SK-N-SH (cell line): ENCODE results near the gene HSCB. TPM values are rescaled to one million over a fixed set of nuclear protein-coding genes. Genes with fewer than 3 reads are reported as not detected.

Experiments used
- CTCF ChIA-PET: fragments of 300-600, 350-600 bp; formaldehyde crosslinking; extraction: SDS; loops from one replicate; lab custom pipeline; 2021; lab: Yijun Ruan, JAX
- POLR2A ChIA-PET: fragments of 350-600 bp; sonication (Branson Sonifier 250); formaldehyde crosslinking; extraction: SDS; loops from one replicate; lab custom pipeline; 2020; ENCODE audit warnings: antibody characterized with exemption, inconsistent platforms; lab: Yijun Ruan, JAX
- DNase-seq: peaks from one replicate; pipeline ENCODE4 v3.0.0; 2012
- H2AFZ ChIP-seq: fragments of 200-600 bp; sonication (generic); 2 replicates; pipeline ENCODE4 v1.8.1; 2016; ENCODE audit warnings: antibody characterized with exemption, mild to moderate bottlenecking, low read depth
- H3F3A ChIP-seq: fragments of 200-600 bp; sonication (generic); replicated peaks from 2 replicates; pipeline ENCODE3; 2016; ENCODE audit warnings: antibody characterized with exemption, mild to moderate bottlenecking; ENCODE audit not compliant: insufficient read depth
- H3K27ac ChIP-seq, 2 experiments: fragments of 200-500 bp in 1 of 2; fragments of 200-600 bp in 1 of 2; sonication (Bioruptor generic) in 1 of 2; sonication (generic), shearing (Covaris generic) in 1 of 2; 2 replicates each; pipeline versions ENCODE4 v1.5.1 to v1.6.1; 2014 to 2016; ENCODE audit warnings: low read depth in 2 of 2, inconsistent platforms in 1 of 2, low read length in 1 of 2, mild to moderate bottlenecking in 1 of 2, mixed read lengths in 1 of 2
- H3K27me3 ChIP-seq: fragments of 200-600 bp; sonication (generic), shearing (Covaris generic); 2 replicates; pipeline ENCODE4 v1.6.1; 2016; ENCODE audit warnings: mixed run types; ENCODE audit not compliant: insufficient read depth
- H3K36me3 ChIP-seq, 2 experiments: fragments of 200-500 bp in 1 of 2; fragments of 200-600 bp in 1 of 2; sonication (Bioruptor generic) in 1 of 2; sonication (generic) in 1 of 2; replicated peaks in 1 of 2; 2 replicates each; pipeline versions ENCODE3 to v1.5.1; 2014 to 2016; ENCODE audit warnings: low read length in 1 of 2, mild to moderate bottlenecking in 1 of 2; ENCODE audit not compliant: insufficient read depth in 2 of 2, control insufficient read depth in 1 of 2
- H3K4me1 ChIP-seq, 2 experiments: fragments of 200-500 bp in 1 of 2; fragments of 200-600 bp in 1 of 2; sonication (Bioruptor generic) in 1 of 2; sonication (generic), shearing (Covaris generic) in 1 of 2; 2 replicates each; pipeline versions ENCODE4 v1.5.1 to v1.6.1; 2014 to 2016; ENCODE audit warnings: low read depth in 1 of 2, low read length in 1 of 2, mixed run types in 1 of 2; ENCODE audit not compliant: insufficient read depth in 2 of 2, control insufficient read depth in 1 of 2
- H3K4me2 ChIP-seq: fragments of 200-600 bp; sonication (generic), shearing (Covaris generic); 2 replicates; pipeline ENCODE4 v1.6.1; 2017; ENCODE audit warnings: mixed run types
- H3K4me3 ChIP-seq, 2 experiments: fragments of 200-500 bp in 1 of 2; fragments of 200-600 bp in 1 of 2; sonication (Bioruptor generic) in 1 of 2; sonication (generic), shearing (Covaris generic) in 1 of 2; 2 replicates each; pipeline versions ENCODE4 v1.5.1 to v1.8.1; 2014 to 2016; ENCODE audit warnings: low read depth in 2 of 2, inconsistent platforms in 1 of 2, low read length in 1 of 2, mild to moderate bottlenecking in 1 of 2, mixed read lengths in 1 of 2, moderate library complexity in 1 of 2
- H3K79me2 ChIP-seq: fragments of 200-600 bp; sonication (generic); 2 replicates; pipeline ENCODE4 v1.8.1; 2017; ENCODE audit warnings: mild to moderate bottlenecking; ENCODE audit not compliant: insufficient read depth
- H3K9ac ChIP-seq: fragments of 200-600 bp; sonication (generic); 2 replicates; pipeline ENCODE4 v1.6.1; 2017; ENCODE audit warnings: mixed run types
- H3K9me2 ChIP-seq: fragments of 200-600 bp; sonication (generic); 2 replicates; pipeline ENCODE4 v1.6.1; 2017; ENCODE audit warnings: mixed run types
- H3K9me3 ChIP-seq: fragments of 200-600 bp; sonication (generic); 2 replicates; pipeline ENCODE4 v1.6.1; 2017; ENCODE audit warnings: mixed run types, mild to moderate bottlenecking, moderate library complexity
- H4K20me1 ChIP-seq: fragments of 200-600 bp; sonication (generic); 2 replicates; pipeline ENCODE4 v1.6.1; 2017; ENCODE audit warnings: mild to moderate bottlenecking, mixed run types; ENCODE audit not compliant: insufficient read depth
- CHD2 ChIP-seq: fragments of 150-350 bp; IDR thresholded peaks from 2 replicates; pipeline ENCODE4 v1.6.1; 2018; ENCODE audit warnings: low read length; ENCODE audit not compliant: partially characterized antibody
- EP300 ChIP-seq, 2 experiments: IDR thresholded peaks; 2 replicates each; pipeline versions ENCODE4 v1.4.0 to v1.6.1; 2012; ENCODE audit warnings: borderline replicate concordance in 1 of 2, low read depth in 1 of 2, low read length in 1 of 2
- FOSL2 ChIP-seq: IDR thresholded peaks from 2 replicates; pipeline ENCODE4 v1.4.0; 2012; ENCODE audit warnings: low read depth, mild to moderate bottlenecking, moderate library complexity, borderline replicate concordance
- GATA2 ChIP-seq: sonication (generic); formaldehyde crosslinking; IDR thresholded peaks from 2 replicates; pipeline ENCODE4 v1.5.0; 2020; ENCODE audit warnings: mild to moderate bottlenecking, missing genetic modification reagents
- JUND ChIP-seq: IDR thresholded peaks from 2 replicates; pipeline ENCODE4 v1.4.0; 2012
- MEF2A ChIP-seq: IDR thresholded peaks from 2 replicates; pipeline ENCODE4 v1.4.0; 2012; ENCODE audit warnings: low read depth, borderline replicate concordance
- MXI1 ChIP-seq: IDR thresholded peaks from 2 replicates; pipeline ENCODE4 v1.6.1; 2012; ENCODE audit warnings: mild to moderate bottlenecking, low read depth, low read length, improper control_type of control experiment
- PBX3 ChIP-seq: IDR thresholded peaks from 2 replicates; pipeline ENCODE4; 2012
- POLR2AphosphoS5 ChIP-seq: IDR thresholded peaks from 2 replicates; pipeline ENCODE4 v1.6.1; 2012; ENCODE audit warnings: low read depth, low read length
- RFX5 ChIP-seq: IDR thresholded peaks from 2 replicates; pipeline ENCODE4 v1.6.1; 2012; ENCODE audit warnings: mild to moderate bottlenecking, improper control_type of control experiment, low read length
- SMC3 ChIP-seq: IDR thresholded peaks from 2 replicates; pipeline ENCODE4 v1.6.1; 2012; ENCODE audit warnings: low read depth, low read length, improper control_type of control experiment
- TAF1 ChIP-seq: IDR thresholded peaks from 2 replicates; pipeline ENCODE4 v1.6.1; 2012; ENCODE audit warnings: low read depth, mild to moderate bottlenecking, low read length, moderate library complexity, borderline replicate concordance
- TEAD4 ChIP-seq: IDR thresholded peaks from 2 replicates; pipeline ENCODE4 v1.4.0; 2012; ENCODE audit warnings: mild to moderate bottlenecking, borderline replicate concordance; ENCODE audit not compliant: insufficient read depth
- YY1 ChIP-seq: IDR thresholded peaks from 2 replicates; pipeline ENCODE4 v1.4.0; 2012; ENCODE audit warnings: low read depth, mild to moderate bottlenecking
- WGBS: methylation state at CpG from one replicate; pipeline ENCODE4 v1.1.6; 2017; ENCODE audit warnings: low lambda C conversion rate; 5-methylcytosine and 5-hydroxymethylcytosine counted together
- polyA plus RNA-seq, 3 experiments: library from polyadenylated mRNA; depleted of rRNA; stranded (reverse); fragments of >200 nt; gene quantifications; 2 replicates each; pipeline ENCODE4 v1.2.3, GENCODE V29; 2012
- TF ChIP-seq, protein P1 (sequence below): IDR thresholded peaks from 2 replicates; pipeline ENCODE4 v1.6.1; 2012; ENCODE audit warnings: mild to moderate bottlenecking, low read depth, low read length, moderate library complexity
- TF ChIP-seq, protein P2 (sequence below): fragments of 200-600 bp; sonication (generic); IDR thresholded peaks from 2 replicates; pipeline ENCODE4 v1.6.1; 2017; ENCODE audit warnings: antibody characterized with exemption, mild to moderate bottlenecking, moderate library complexity
- TF ChIP-seq, protein P3 (sequence below): IDR thresholded peaks from 2 replicates; pipeline ENCODE4 v1.4.0; 2012; ENCODE audit warnings: low read depth, borderline replicate concordance

The HSCB gene
- polyA plus RNA-seq, 1 of the 3 experiments (the other 2 are of a cell fraction): 19.9 TPM

DNA sequence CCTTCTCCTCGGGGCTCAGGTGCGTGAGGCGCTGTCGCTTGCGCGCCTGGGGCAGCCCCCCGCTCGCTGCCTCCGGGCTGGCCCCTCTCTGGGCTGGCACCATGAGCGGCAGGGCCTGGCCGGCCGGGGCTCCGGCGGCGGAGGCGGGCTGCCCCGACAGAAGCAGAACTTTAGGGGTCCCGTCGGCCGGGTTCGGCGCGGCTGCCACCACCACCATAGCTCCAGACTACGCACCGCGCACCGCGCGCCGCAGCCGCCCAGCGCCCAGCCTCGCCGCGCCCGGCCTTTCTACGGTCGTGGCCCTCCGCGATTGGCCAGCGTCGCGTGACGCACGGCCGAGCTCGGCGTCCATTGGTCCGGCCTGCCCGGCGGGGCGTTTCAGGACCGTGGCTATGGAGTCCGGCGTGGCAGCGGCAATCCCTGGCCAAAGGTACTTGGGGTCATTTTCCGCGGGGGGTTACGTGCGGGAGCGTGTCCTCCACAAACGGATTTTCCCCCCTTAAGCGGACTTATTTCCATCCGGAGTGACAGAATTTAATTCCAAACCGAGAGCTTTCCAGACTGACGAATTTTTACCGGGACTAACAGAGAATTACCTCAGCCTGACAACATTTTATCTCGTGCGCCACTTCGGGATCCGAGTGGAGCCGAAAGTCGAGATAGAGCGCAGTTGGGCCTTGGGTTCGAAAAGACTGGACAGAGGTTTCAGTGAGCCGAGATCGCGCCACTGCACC is 58.6 kb downstream of the HSCB start, which contains the start of gene XBP1:
XBP1 (minus strand) TSS at position 262 of the 734 bp plus-strand sequence.
- peak within 1 kb of the TSS; percentile 99 for H3K9ac ChIP-seq
- peak within 1 kb of the TSS; percentile 87 to 99 for H3K27ac ChIP-seq
- H4K20me1 ChIP-seq: peaks cover 18% of the 10 kb centered on the region
- DNase-seq: peak; percentile 98
- CTCF ChIA-PET: interaction anchor here (0.7 to 4.7 kb wide), 4 partner anchors 9 to 446 kb away, joined by 3 to 17 read pairs (median 4); partner anchors contain the start of gene CCDC117
- H2AFZ ChIP-seq: peak within 1 kb of the TSS; percentile 91
- no peaks in the 10 kb centered on the region for H3K9me3 ChIP-seq
- peaks cover 24 to 39% of the 10 kb centered on the region in 2 experiments for H3K36me3 ChIP-seq
- H3F3A ChIP-seq: peaks cover 42% of the 10 kb centered on the region
- no peak for TF ChIP-seq SMC3
- TF ChIP-seq EP300 (IDR thresholded peaks at IDR 0.05; ENCODE audit: borderline replicate concordance in 1 of 2, low read depth in 1 of 2, low read length in 1 of 2): no peak
- TF ChIP-seq, protein P1, sequence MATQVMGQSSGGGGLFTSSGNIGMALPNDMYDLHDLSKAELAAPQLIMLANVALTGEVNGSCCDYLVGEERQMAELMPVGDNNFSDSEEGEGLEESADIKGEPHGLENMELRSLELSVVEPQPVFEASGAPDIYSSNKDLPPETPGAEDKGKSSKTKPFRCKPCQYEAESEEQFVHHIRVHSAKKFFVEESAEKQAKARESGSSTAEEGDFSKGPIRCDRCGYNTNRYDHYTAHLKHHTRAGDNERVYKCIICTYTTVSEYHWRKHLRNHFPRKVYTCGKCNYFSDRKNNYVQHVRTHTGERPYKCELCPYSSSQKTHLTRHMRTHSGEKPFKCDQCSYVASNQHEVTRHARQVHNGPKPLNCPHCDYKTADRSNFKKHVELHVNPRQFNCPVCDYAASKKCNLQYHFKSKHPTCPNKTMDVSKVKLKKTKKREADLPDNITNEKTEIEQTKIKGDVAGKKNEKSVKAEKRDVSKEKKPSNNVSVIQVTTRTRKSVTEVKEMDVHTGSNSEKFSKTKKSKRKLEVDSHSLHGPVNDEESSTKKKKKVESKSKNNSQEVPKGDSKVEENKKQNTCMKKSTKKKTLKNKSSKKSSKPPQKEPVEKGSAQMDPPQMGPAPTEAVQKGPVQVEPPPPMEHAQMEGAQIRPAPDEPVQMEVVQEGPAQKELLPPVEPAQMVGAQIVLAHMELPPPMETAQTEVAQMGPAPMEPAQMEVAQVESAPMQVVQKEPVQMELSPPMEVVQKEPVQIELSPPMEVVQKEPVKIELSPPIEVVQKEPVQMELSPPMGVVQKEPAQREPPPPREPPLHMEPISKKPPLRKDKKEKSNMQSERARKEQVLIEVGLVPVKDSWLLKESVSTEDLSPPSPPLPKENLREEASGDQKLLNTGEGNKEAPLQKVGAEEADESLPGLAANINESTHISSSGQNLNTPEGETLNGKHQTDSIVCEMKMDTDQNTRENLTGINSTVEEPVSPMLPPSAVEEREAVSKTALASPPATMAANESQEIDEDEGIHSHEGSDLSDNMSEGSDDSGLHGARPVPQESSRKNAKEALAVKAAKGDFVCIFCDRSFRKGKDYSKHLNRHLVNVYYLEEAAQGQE: 0 out of 2 replicates have a peak, but pooled peaks have one; percentile 47
- no peak for TF ChIP-seq MEF2A
- TF ChIP-seq, protein P2, sequence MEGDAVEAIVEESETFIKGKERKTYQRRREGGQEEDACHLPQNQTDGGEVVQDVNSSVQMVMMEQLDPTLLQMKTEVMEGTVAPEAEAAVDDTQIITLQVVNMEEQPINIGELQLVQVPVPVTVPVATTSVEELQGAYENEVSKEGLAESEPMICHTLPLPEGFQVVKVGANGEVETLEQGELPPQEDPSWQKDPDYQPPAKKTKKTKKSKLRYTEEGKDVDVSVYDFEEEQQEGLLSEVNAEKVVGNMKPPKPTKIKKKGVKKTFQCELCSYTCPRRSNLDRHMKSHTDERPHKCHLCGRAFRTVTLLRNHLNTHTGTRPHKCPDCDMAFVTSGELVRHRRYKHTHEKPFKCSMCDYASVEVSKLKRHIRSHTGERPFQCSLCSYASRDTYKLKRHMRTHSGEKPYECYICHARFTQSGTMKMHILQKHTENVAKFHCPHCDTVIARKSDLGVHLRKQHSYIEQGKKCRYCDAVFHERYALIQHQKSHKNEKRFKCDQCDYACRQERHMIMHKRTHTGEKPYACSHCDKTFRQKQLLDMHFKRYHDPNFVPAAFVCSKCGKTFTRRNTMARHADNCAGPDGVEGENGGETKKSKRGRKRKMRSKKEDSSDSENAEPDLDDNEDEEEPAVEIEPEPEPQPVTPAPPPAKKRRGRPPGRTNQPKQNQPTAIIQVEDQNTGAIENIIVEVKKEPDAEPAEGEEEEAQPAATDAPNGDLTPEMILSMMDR: no peak
- TF ChIP-seq PBX3: no peak
- TF ChIP-seq TEAD4: no peak
- TF ChIP-seq YY1: peak; percentile 55; the same call in 1 of the 2 replicates
- TF ChIP-seq RFX5: peak; percentile 92
- peak; percentile 77 for TF ChIP-seq TAF1
- no peak for TF ChIP-seq JUND
- TF ChIP-seq FOSL2: no peak
- TF ChIP-seq, protein P3, sequence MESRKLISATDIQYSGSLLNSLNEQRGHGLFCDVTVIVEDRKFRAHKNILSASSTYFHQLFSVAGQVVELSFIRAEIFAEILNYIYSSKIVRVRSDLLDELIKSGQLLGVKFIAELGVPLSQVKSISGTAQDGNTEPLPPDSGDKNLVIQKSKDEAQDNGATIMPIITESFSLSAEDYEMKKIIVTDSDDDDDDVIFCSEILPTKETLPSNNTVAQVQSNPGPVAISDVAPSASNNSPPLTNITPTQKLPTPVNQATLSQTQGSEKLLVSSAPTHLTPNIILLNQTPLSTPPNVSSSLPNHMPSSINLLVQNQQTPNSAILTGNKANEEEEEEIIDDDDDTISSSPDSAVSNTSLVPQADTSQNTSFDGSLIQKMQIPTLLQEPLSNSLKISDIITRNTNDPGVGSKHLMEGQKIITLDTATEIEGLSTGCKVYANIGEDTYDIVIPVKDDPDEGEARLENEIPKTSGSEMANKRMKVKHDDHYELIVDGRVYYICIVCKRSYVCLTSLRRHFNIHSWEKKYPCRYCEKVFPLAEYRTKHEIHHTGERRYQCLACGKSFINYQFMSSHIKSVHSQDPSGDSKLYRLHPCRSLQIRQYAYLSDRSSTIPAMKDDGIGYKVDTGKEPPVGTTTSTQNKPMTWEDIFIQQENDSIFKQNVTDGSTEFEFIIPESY: no peak
- peak; percentile 94 for TF ChIP-seq MXI1
- TF ChIP-seq CHD2: peak; percentile 59
- no peak for TF ChIP-seq GATA2
- TF ChIP-seq POLR2AphosphoS5: peak; percentile 79
- TF ChIP-seq, all 33 proteins: peak for 7
- Histone ChIP-seq H3K79me2 (peaks cover 56% of the 10 kb centered on the region), H3K4me1 (peaks cover 2 to 11% of the 10 kb centered on the region in 2 experiments; a peak in 1 of 4 replicates), H3K4me2 (peak within 1 kb of the TSS; percentile 96), H3K4me3 (peak within 1 kb of the TSS; percentile 79 to 95), H3K27me3 (no peaks in the 10 kb centered on the region), H3K9me2 (no peaks in the 10 kb centered on the region)
- under 1% methylated on average over 22 of the region's 78 CpGs for WGBS
- POLR2A ChIA-PET: interaction anchor here (0.6 to 2.5 kb wide), 14 partner anchors 8 to 887 kb away, joined by 3 to 13 read pairs (median 4); partner anchors contain the start of genes CCDC117 and TTC28
